ENCODE data around the gene CAMTA2. TPM values are rescaled to one million over a fixed set of nuclear protein-coding genes. Genes with fewer than 3 reads are reported as not detected.
"Not testable (repeated sequence)": the region's sequence is repeated elsewhere in the genome, so short reads cannot be mapped to it uniquely, and the experiment has no call there.

CAMTA2 gene
- total RNA-seq, 1 experiment from 2014 or later = 51.1 TPM

GRCh38 chr17:5031365-5032082 is 44.0 kb upstream of the CAMTA2 start:
- Histone ChIP-seq H3F3A (ENCODE audit: insufficient read depth, low read depth) (peaks cover 3% of the 10 kb centered on the region), H3K9me2 (ENCODE audit: insufficient read depth) (no peaks in the 10 kb centered on the region), H3K9me3 (ENCODE audit: insufficient read depth, low read depth) (no peaks in the 10 kb centered on the region), H3K27ac (no peak overlapping the region), H3K27me3 (ENCODE audit: insufficient read depth, low read depth) (peaks cover 3% of the 10 kb centered on the region; the same call in 1 of the 2 replicates), H3K4me2 (peak overlapping the region; percentile 99), H3K4me1 (replicated peaks; ENCODE audit: insufficient read depth) (0 out of 2 replicates have a peak, but pooled peaks cover 3% of the 10 kb centered on the region), H4K20me1 (ENCODE audit: insufficient read depth) (no peaks in the 10 kb centered on the region), H2AFZ (peak overlapping the region; percentile 85), H3K36me3 (ENCODE audit: low read depth) (no peaks in the 10 kb centered on the region), H3K4me3 (peak overlapping the region; percentile 56; the same call in 1 of the 2 replicates), H3K79me2 (ENCODE audit: low read depth) (no peaks in the 10 kb centered on the region)
- intact Hi-C loops (cut with micrococcal nuclease; ENCODE audit: unreplicated experiment) = no loop called here
- CTCF ChIA-PET = interaction anchor here (0.6 to 0.8 kb wide), 2 partner anchors 77 to 233 kb away, joined by 3 to 5 read pairs; no protein-coding TSS in a partner anchor
- POLR2A ChIA-PET (ENCODE audit: unreplicated experiment) = interaction anchor here (0.6 kb wide), 1 partner anchor 25 kb away, joined by 5 read pairs; no protein-coding TSS in a partner anchor
- DNase-seq = peak; percentile 71 to 81
- no TSS peak for BruUV-seq (replicated peaks)
- TF ChIP-seq EZH2 (IDR thresholded peaks at IDR 0.05; ENCODE audit: low read depth) = no peak
- TF ChIP-seq, protein P1, sequence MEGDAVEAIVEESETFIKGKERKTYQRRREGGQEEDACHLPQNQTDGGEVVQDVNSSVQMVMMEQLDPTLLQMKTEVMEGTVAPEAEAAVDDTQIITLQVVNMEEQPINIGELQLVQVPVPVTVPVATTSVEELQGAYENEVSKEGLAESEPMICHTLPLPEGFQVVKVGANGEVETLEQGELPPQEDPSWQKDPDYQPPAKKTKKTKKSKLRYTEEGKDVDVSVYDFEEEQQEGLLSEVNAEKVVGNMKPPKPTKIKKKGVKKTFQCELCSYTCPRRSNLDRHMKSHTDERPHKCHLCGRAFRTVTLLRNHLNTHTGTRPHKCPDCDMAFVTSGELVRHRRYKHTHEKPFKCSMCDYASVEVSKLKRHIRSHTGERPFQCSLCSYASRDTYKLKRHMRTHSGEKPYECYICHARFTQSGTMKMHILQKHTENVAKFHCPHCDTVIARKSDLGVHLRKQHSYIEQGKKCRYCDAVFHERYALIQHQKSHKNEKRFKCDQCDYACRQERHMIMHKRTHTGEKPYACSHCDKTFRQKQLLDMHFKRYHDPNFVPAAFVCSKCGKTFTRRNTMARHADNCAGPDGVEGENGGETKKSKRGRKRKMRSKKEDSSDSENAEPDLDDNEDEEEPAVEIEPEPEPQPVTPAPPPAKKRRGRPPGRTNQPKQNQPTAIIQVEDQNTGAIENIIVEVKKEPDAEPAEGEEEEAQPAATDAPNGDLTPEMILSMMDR (conservative IDR thresholded peaks at IDR 0.05) = peak; percentile 86

GRCh38 chr17:5030168-5030567 is 42.7 kb upstream of the CAMTA2 start:
- BruUV-seq (replicated peaks); H3K4me3 ChIP-seq; H3K9me2 ChIP-seq (ENCODE audit: insufficient read depth); H3K9me3 ChIP-seq (ENCODE audit: insufficient read depth, low read depth); DNase-seq; H3K36me3 ChIP-seq (ENCODE audit: low read depth); H3K27ac ChIP-seq; H3K27me3 ChIP-seq (ENCODE audit: insufficient read depth, low read depth); H4K20me1 ChIP-seq (ENCODE audit: insufficient read depth); H2AFZ ChIP-seq; intact Hi-C loops (cut with micrococcal nuclease; ENCODE audit: unreplicated experiment); H3K4me2 ChIP-seq; H3K79me2 ChIP-seq (ENCODE audit: low read depth): not testable (repeated sequence)
- peaks cover 14% of the 10 kb centered on the region for H3F3A ChIP-seq (ENCODE audit: insufficient read depth, low read depth)
- H3K4me1 ChIP-seq (replicated peaks; ENCODE audit: insufficient read depth) = peaks cover 11% of the 10 kb centered on the region; the same call in 1 of the 2 replicates
- ChIA-PET POLR2A (ENCODE audit: unreplicated experiment) (interaction anchor here (0.6 kb wide), 1 partner anchor 22 kb away, joined by 32 read pairs; no protein-coding TSS in a partner anchor), CTCF (interaction anchor here (0.7 to 0.8 kb wide), 2 partner anchors 32 to 121 kb away, joined by 9 to 13 read pairs; no protein-coding TSS in a partner anchor)

GRCh38 chr17:5027916-5028315 is 40.4 kb upstream of the CAMTA2 start:
- intact Hi-C loops (cut with micrococcal nuclease; ENCODE audit: unreplicated experiment) = no loop called here
- Histone ChIP-seq H3K9me3 (ENCODE audit: insufficient read depth, low read depth) (no peaks in the 10 kb centered on the region), H3K4me1 (replicated peaks; ENCODE audit: insufficient read depth) (peaks cover 15% of the 10 kb centered on the region; the same call in 1 of the 2 replicates), H4K20me1 (ENCODE audit: insufficient read depth) (no peaks in the 10 kb centered on the region), H2AFZ (no peak overlapping the region), H3K27ac (no peak overlapping the region), H3K4me3 (no peak overlapping the region), H3K27me3 (ENCODE audit: insufficient read depth, low read depth) (no peaks in the 10 kb centered on the region), H3K79me2 (ENCODE audit: low read depth) (no peaks in the 10 kb centered on the region), H3K9me2 (ENCODE audit: insufficient read depth) (no peaks in the 10 kb centered on the region), H3F3A (ENCODE audit: insufficient read depth, low read depth) (peaks cover 19% of the 10 kb centered on the region), H3K4me2 (no peak overlapping the region), H3K36me3 (ENCODE audit: low read depth) (no peaks in the 10 kb centered on the region)
- TF ChIP-seq EZH2 (IDR thresholded peaks at IDR 0.05; ENCODE audit: low read depth) = no peak
- TF ChIP-seq, protein P1 (conservative IDR thresholded peaks at IDR 0.05) = no peak
- ChIA-PET POLR2A (ENCODE audit: unreplicated experiment) (interaction anchor here (0.6 to 0.8 kb wide), 3 partner anchors 23 to 111 kb away, joined by 3 to 13 read pairs (median 5); no protein-coding TSS in a partner anchor), CTCF (interaction anchor here (0.6 kb wide), 4 partner anchors 16 to 188 kb away, joined by 5 to 7 read pairs (median 6); no protein-coding TSS in a partner anchor)
- BruUV-seq (replicated peaks) = no TSS peak
- no peak for DNase-seq
